Aorta (tissue), 5 donors: Measurements from ENCODE around the gene EFEMP2. TPM values are rescaled to one million over a fixed set of nuclear protein-coding genes. Genes with fewer than 3 reads are reported as not detected.
A peak's percentile ranks its signal among the peaks of the same experiment; 100 is the strongest.

Experiments used
- ATAC-seq: fragments of 200-7000 bp; cut with Tn5 transposase; one replicate; pipeline ENCODE4 v1.9.1; 2022; ENCODE audit warnings: moderate library complexity; ENCODE audit not compliant: low FRiP score
- DNase-seq, 2 donors: peaks; one replicate each; pipeline ENCODE4 v3.0.0-alpha.2; 2020
- H3K27ac ChIP-seq, 2 donors: one replicate each; pipeline ENCODE4 v1.5.1; 2013; ENCODE audit warnings: low read length in 2 of 2, mild to moderate bottlenecking in 2 of 2, moderate library complexity in 2 of 2, control low read depth in 1 of 2, inconsistent platforms in 1 of 2, low read depth in 1 of 2
- H3K27me3 ChIP-seq, 2 donors: one replicate each; pipeline ENCODE4 v1.6.1; 2013; ENCODE audit warnings: control low read depth in 1 of 2, low read length in 1 of 2, mild to moderate bottlenecking in 1 of 2, moderate library complexity in 1 of 2; ENCODE audit not compliant: insufficient read depth in 2 of 2, control insufficient read depth in 1 of 2
- H3K36me3 ChIP-seq, 2 donors: one replicate each; pipeline ENCODE4 v1.6.1; 2013; ENCODE audit warnings: control low read depth in 1 of 2, low read length in 1 of 2, mild to moderate bottlenecking in 1 of 2; ENCODE audit not compliant: insufficient read depth in 2 of 2, control insufficient read depth in 1 of 2
- H3K4me1 ChIP-seq, 2 donors: one replicate each; pipeline ENCODE4 v1.6.1; 2013; ENCODE audit warnings: low read length in 2 of 2, control low read depth in 1 of 2, mild to moderate bottlenecking in 1 of 2, moderate library complexity in 1 of 2; ENCODE audit not compliant: insufficient read depth in 2 of 2, control insufficient read depth in 1 of 2
- H3K4me3 ChIP-seq, 2 donors: one replicate each; pipeline ENCODE4 v1.5.1; 2013; ENCODE audit warnings: low read length in 2 of 2, control low read depth in 1 of 2, mild to moderate bottlenecking in 1 of 2
- H3K9me3 ChIP-seq: one replicate; pipeline ENCODE4 v1.6.1; 2013; ENCODE audit warnings: mild to moderate bottlenecking, low read length; ENCODE audit not compliant: control insufficient read depth
- WGBS, 2 donors: extraction: QIAGEN DNeasy Blood & Tissue Kit; methylation state at CpG; one replicate each; pipeline ENCODE4 v1.1.7; 2013; 5-methylcytosine and 5-hydroxymethylcytosine counted together
- intact Hi-C, 2 donors: fragments of 100-400 bp; cut with DNase I; formaldehyde crosslinking; loops; one replicate each; pipeline versions ENCODE4 v1.14.2 to v1.15.0; 2022
- polyA plus RNA-seq, 2 donors: library from polyadenylated mRNA; stranded (reverse); fragments of 200-250 nt; gene quantifications; one replicate each; pipeline ENCODE4 v1.2.3, GENCODE V29; 2013
- total RNA-seq, 2 donors: library from RNA; stranded (reverse); fragmentation: NEBNext Ultra II Directional; extraction: Animal tissue kit (Norgen Biotek cat#: 25700); gene quantifications; one replicate each; pipeline ENCODE4 v1.2.1, GENCODE V29; 2021
- donor health status: healthy with polysubstance abuse.
- donor health status: Bipolar disorder and iron deficiency.
- donor health status: DM: no; HTN: no; CAD: no.
- donor health status: DM: no; HTN: no; CAD: no.
- donor health status: DM: yes; HTN: yes; CAD: no.

EFEMP2 gene
- total and polyA plus RNA-seq, 4 donors: 136 to 224 (median 162) TPM

DNA sequence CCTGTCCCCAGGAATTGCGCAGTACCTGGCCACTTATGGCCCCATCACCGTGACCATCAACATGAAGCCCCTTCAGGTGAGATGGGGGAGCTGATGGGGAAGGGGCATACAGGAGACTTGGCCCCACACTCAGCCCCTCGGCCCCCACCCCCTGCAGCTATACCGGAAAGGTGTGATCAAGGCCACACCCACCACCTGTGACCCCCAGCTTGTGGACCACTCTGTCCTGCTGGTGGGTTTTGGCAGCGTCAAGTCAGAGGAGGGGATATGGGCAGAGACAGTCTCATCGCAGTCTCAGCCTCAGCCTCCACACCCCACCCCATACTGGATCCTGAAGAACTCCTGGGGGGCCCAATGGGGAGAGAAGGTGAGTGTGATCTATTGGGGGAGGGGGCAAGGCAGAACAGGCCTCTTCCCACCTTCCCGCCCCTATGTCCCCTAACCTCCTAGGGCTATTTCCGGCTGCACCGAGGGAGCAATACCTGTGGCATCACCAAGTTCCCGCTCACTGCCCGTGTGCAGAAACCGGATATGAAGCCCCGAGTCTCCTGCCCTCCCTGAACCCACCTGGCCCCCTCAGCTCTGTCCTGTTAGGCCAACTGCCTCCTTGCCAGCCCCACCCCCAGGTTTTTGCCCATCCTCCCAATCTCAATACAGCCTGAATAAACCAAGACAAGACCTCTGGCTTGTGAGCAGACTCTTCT, 10.6 kb upstream of the EFEMP2 start:
- Histone ChIP-seq H3K27me3 (no peaks in the 10 kb centered on the region), H3K36me3 (peaks cover 0 to 3% of the 10 kb centered on the region in 2 donors), H3K4me1 (peaks cover 0 to 3% of the 10 kb centered on the region in 2 donors), H3K9me3 (no peaks in the 10 kb centered on the region), H3K4me3 (no peak overlapping the region), H3K27ac (no peak overlapping the region)
- ATAC-seq (no peak), DNase-seq (peak; percentile 44)
- intact Hi-C loops: loop anchor here in 1 of 2 donors (10.0 kb wide), 1 partner anchor 142 kb away; the partner anchor contains the start of gene CATSPER1
- WGBS, 2 donors: 87 to 93% methylated on average over 13 of the region's 13 CpGs

DNA sequence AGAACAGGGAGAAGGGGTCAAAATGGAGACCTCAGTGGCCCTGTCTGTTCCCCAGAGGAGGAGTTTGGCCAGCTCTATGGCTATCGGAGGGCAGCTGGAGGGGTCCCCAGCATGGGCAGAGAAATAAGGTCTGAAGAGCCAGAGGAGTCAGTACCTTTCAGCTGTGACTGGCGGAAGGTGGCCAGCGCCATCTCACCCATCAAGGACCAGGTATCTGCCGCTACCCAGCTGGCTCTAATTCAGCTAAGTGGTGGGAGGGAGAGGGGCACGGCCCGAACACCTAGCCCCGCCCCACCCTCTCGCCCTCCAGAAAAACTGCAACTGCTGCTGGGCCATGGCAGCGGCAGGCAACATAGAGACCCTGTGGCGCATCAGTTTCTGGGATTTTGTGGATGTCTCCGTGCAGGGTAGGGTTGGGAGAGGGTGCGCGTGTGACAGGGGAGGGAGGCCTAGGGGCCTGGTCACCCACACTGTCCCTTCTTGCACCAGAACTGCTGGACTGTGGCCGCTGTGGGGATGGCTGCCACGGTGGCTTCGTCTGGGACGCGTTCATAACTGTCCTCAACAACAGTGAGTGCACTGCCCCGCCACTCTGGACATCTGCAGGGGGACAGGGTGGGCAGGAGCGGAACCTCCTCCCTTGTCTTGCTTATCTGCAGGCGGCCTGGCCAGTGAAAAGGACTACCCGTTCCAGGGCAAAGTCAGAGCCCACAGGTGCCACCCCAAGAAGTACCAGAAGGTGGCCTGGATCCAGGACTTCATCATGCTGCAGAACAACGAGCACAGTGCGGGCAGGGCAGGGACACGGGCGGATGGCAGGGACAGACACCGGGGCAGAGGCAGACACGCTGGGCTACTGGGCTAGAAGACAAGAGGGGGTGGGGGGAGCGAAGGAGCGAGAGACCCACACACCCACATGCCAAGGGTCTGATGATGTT, 9.8 kb upstream of the EFEMP2 start:
- Histone ChIP-seq H3K4me1 (peaks cover 0 to 1% of the 10 kb centered on the region in 2 donors), H3K36me3 (peaks cover 0 to 3% of the 10 kb centered on the region in 2 donors), H3K27ac (no peak overlapping the region), H3K4me3 (no peak overlapping the region), H3K27me3 (no peaks in the 10 kb centered on the region), H3K9me3 (no peaks in the 10 kb centered on the region)
- peak; percentile 49 to 73 for DNase-seq
- WGBS, 2 donors: 88 to 89% methylated on average over 30 of the region's 30 CpGs
- intact Hi-C loops: loop anchor here in 1 of 2 donors (10.0 kb wide), 1 partner anchor 142 kb away; the partner anchor contains the start of gene CATSPER1
- no peak for ATAC-seq

DNA sequence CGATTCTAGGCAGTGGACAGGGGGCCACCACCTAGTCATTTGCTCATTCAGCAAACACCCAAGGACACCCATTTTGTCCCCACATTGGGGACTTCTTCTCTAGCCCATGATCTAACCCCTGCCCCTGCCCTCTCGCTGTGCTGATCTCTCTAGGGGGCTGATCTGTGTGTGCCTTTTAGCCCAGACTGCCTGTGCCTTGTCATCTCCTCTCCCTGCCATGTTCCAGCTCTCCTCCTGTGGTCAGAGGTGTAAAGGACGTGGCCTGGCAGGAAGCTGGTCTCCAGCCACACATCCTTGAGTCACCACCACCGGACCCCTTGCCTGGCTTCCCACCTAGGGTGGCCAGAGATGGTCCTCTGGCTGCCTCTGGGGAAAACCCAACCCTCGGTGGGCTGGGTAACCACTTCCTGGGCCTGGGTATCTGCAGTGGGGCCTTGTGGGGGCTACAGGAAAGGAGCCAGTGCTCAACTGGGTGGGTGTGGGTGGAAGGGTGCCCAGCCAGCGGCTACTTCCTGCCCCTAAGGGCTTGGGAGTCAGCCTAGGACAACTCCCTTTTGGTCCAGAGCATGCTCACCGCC, 8.3 kb upstream of the EFEMP2 start:
- no peaks in the 10 kb centered on the region for H3K9me3 ChIP-seq
- no peak overlapping the region for H3K4me3 ChIP-seq
- no peaks in the 10 kb centered on the region for H3K4me1 ChIP-seq
- peaks cover 0 to 3% of the 10 kb centered on the region in 2 donors for H3K36me3 ChIP-seq
- no peak overlapping the region for H3K27ac ChIP-seq
- DNase-seq (peak; percentile 30 to 56), ATAC-seq (no peak)
- H3K27me3 ChIP-seq: no peaks in the 10 kb centered on the region
- WGBS, 2 donors: 66 to 68% methylated on average over 7 of the region's 7 CpGs
- intact Hi-C loops: loop anchor here in 1 of 2 donors (10.0 kb wide), 1 partner anchor 144 kb away; the partner anchor contains the start of gene CATSPER1

DNA sequence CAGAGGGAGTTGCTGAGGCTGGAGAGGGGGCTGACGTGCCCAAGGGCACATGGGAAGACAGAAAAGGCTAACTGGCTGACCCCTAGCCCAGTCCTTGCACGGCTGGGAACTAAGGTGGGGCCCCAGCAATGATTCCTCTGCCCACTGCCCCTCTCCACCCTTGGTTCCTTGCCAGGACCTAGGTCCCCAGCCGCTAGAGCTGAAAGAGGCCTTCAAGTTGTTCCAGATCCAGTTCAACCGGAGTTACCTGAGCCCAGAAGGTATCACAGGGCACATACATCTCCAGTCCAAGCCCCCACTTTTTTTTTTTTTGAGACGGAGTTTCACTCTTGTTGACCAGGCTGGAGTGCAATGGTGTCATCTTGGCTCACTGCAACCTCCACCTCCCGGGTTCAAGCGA, 7.4 kb upstream of the EFEMP2 start:
- ATAC-seq: no peak
- WGBS, 2 donors: 73 to 76% methylated on average over 7 of the region's 7 CpGs

DNA sequence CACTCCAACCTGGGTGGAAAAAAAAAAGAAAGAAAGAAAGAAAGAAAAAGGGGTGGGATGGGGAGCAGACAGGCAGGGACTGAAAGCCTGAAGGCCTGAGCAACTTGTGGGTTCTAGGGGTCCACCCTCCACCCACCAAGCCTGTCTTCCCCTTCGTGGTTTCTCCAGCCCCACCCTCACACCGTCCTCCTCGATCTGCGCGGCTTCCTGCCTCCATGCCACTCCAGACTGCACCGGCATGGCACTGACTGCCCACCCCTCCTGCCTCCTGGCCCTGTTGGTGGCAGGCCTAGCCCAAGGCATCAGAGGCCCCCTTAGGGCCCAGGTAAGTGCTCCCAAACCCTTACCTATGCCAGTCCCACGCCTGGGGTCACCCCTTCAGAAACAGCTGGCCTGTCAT, 7.0 kb upstream of the EFEMP2 start, which contains the start of gene CTSW:
CTSW (plus strand) TSS at position 221 of the 400 bp plus-strand sequence; CDS start at position 239, 18 bp downstream.
- Histone ChIP-seq H3K36me3 (peaks cover 0 to 3% of the 10 kb centered on the region in 2 donors), H3K27ac (no peak within 1 kb of the TSS), H3K27me3 (no peaks in the 10 kb centered on the region), H3K9me3 (no peaks in the 10 kb centered on the region), H3K4me3 (no peak within 1 kb of the TSS), H3K4me1 (no peaks in the 10 kb centered on the region)
- 56 to 59% methylated on average over 7 of the region's 7 CpGs for WGBS, 2 donors
- intact Hi-C loops: loop anchor here in 1 of 2 donors (10.0 kb wide), 1 partner anchor 145 kb away; the partner anchor contains the start of gene CATSPER1
- ATAC-seq: no peak
- no peak for DNase-seq

More for the DNA sequence above, 7.4 kb upstream of the EFEMP2 start:
- no peak for DNase-seq
- Histone ChIP-seq H3K9me3 (no peaks in the 10 kb centered on the region), H3K4me3 (no peak overlapping the region), H3K36me3 (peaks cover 0 to 3% of the 10 kb centered on the region in 2 donors), H3K27ac (no peak overlapping the region), H3K27me3 (no peaks in the 10 kb centered on the region), H3K4me1 (no peaks in the 10 kb centered on the region)
- intact Hi-C loops: loop anchor here in 1 of 2 donors (10.0 kb wide), 1 partner anchor 145 kb away; the partner anchor contains the start of gene CATSPER1

DNA sequence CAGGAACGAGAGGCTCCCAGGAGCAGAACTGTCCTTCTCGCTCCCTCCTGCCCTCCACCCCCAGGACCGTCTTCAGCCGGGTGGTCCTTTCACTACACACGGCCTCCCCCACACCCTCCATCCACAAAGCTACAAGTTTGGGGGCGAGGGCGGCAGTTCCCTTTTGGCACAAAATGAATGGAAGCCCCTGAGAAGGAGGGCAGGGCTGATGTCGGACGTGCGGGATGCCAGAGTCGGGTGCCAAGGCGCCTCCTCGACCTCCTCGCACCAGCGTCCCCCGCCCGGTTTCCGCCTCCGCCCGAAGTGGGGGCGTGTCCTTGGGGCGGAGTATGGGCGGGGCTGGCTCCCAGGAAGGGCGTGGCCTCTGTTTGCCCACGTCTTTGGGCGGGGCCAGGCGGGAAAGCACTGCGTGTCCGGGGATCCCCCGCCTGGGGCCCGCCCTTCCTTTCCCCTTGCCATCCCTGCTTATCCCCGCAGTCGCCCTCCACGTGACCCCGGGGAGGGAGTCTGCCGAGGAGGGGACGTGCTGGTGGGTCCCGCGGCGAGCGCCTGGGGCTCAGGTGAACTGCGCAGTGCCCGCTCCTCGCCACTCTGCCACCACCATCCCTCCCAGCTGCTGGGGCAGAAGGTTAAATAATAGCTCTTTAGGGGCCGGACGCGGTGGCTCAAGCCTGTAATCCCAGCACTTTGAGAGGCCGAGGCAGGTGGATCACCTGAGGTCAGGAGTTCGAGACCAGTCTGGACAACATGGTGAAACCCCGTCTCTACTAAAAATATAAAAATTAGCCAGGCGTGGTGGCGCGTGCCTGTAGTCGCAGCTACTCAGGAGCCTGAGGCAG, 937 bp upstream of the EFEMP2 start:
- 8% methylated on average over 53 to 54 of the region's 54 CpGs for WGBS, 2 donors
- intact Hi-C loops: no loop called here
- ATAC-seq (peak; percentile 95), DNase-seq (peak; percentile 97 to 99)
- Histone ChIP-seq H3K9me3 (no peaks in the 10 kb centered on the region), H3K27me3 (no peaks in the 10 kb centered on the region), H3K4me1 (no peaks in the 10 kb centered on the region), H3K27ac (peak overlapping the region in 1 of 2 donors; percentile 87), H3K36me3 (no peaks in the 10 kb centered on the region), H3K4me3 (peak overlapping the region; percentile 70 to 78)

DNA sequence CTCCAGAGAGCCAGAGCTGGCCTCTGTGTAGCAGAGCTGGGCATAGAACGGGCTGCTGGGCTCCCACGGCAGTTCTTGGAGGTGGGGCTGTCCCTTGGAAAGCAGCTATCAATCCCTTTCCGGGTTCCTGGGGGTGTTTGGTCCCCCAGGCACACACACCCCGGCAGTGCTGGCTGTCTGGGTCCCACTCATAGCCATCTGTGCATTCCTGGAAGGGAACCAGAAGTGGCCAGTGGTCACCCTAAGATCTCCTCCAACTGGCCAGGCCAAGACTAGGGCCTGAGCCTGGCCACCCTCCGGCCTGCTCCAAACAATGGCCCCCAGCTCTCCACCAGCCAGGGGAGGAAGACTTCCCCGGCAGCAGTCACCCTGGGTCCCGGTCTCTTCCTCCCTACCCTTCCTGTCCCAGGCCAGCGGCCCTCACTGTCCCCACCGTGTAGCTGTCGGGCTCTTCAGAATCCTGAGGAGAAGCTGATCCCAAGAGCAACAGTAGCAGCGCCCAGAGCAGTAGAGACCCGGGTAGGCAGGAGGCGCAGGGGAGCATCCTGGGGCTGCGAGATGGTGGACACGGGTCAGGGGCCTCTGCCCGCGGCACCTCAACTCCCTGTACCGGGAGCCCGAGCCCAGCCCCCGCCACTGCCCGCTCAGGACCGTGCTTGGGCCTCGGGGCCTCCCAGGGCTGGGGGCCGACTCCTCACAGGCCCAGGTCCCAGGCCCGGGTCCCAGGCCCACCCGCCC, 620 bp downstream of the EFEMP2 start:
- peak overlapping the region; percentile 6 to 90 for H3K27ac ChIP-seq
- WGBS, 2 donors: 4 to 6% methylated on average over 26 of the region's 26 CpGs
- H3K9me3 ChIP-seq: no peaks in the 10 kb centered on the region
- intact Hi-C loops: no loop called here
- H3K27me3 ChIP-seq: no peaks in the 10 kb centered on the region
- DNase-seq (peak in 1 of 2 donors; percentile 51), ATAC-seq (peak; percentile 1)
- no peaks in the 10 kb centered on the region for H3K36me3 ChIP-seq
- H3K4me1 ChIP-seq: no peaks in the 10 kb centered on the region
- H3K4me3 ChIP-seq: peak overlapping the region; percentile 70 to 78
